IMR-90 (cell line): ENCODE results near the gene TCP1. TPM values are rescaled to one million over a fixed set of nuclear protein-coding genes. Genes with fewer than 3 reads are reported as not detected.

Experiments used
- MAZ ChIP-seq: IDR thresholded peaks from 2 replicates; pipeline ENCODE4 v1.6.1; 2012; ENCODE audit warnings: low read depth, mild to moderate bottlenecking, low read length, improper control_type of control experiment, moderate library complexity, borderline replicate concordance
- POLR2A ChIP-seq: IDR thresholded peaks from 2 replicates; pipeline ENCODE4 v1.6.1; 2012; ENCODE audit warnings: mild to moderate bottlenecking, low read depth, low read length
- polyA plus RNA-seq, 3 experiments: library from polyadenylated mRNA; depleted of rRNA; stranded (reverse); fragments of >200 nt; gene quantifications; 2 replicates each; pipeline ENCODE4 v1.2.3, GENCODE V29; 2012; ENCODE audit warnings: low replicate concordance in 1 of 3
- total RNA-seq: library from RNA; depleted of rRNA; stranded (reverse); fragments of >200 nt; gene quantifications from 2 replicates; pipeline ENCODE4 v1.2.3, GENCODE V29; 2012
- TF ChIP-seq, protein P1 (sequence below): fragments of 150-350 bp; IDR thresholded peaks from 2 replicates; pipeline ENCODE4 v1.6.1; 2016; ENCODE audit warnings: low read depth, mild to moderate bottlenecking, low read length, moderate library complexity, borderline replicate concordance

Gene TCP1
- total and polyA plus RNA-seq, 2 of the 4 experiments (the other 2 are of a cell fraction), result 119 to 576 TPM

DNA sequence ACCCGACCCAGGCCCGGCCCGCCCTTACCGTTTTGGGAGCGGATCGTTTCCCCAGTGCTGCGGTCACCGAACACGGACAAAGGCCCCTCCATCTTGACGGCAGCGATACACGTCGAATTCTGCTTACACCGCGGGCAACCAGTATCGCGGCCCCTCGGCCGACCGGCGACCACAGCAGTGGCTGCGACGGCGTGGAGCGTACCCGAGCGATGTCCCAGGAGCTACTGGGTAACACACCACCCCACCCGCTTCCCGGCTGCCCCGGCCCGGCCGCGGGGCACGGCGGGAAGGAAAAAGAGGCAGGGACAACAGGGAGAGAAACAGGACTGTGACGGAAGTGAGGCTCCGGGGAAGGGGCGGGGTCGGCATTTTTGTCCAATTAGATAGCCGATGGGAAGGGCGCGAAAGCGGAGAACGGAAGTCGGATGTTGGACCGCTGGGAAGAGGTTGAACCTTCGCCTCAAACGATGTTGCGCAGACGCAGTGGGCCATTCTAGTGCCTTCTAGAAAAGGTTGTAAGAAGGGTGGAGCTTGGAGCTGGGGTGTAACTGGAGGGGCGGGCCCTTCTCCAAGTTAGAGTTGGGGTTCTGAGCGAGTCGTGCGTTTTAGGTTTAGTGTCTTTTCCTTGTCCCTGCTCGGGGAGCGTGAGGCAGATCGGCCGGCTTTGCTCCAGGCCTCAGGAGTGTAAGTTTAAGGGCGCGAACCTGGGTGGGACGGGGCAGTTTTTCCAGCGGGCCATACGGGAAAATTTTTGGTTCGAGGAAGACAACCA, at the start of gene TCP1 (continued):
- TF ChIP-seq MAZ (peak; percentile 47; the same call in 1 of the 2 replicates), POLR2A (peak; percentile 95)
- TF ChIP-seq, protein P1, sequence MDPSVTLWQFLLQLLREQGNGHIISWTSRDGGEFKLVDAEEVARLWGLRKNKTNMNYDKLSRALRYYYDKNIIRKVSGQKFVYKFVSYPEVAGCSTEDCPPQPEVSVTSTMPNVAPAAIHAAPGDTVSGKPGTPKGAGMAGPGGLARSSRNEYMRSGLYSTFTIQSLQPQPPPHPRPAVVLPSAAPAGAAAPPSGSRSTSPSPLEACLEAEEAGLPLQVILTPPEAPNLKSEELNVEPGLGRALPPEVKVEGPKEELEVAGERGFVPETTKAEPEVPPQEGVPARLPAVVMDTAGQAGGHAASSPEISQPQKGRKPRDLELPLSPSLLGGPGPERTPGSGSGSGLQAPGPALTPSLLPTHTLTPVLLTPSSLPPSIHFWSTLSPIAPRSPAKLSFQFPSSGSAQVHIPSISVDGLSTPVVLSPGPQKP, result no peak
